Omental fat pad (tissue), 4 donors: ENCODE measurements around the gene SKIC8. TPM values are rescaled to one million over a fixed set of nuclear protein-coding genes. Genes with fewer than 3 reads are reported as not detected.

Source experiments
- ATAC-seq: fragments of 150-250 bp; one replicate; pipeline ENCODE4 v1.9.1; 2016; ENCODE audit warnings: mild to moderate bottlenecking, moderate library complexity; ENCODE audit not compliant: low FRiP score
- DNase-seq: peaks from one replicate; pipeline ENCODE4 v3.0.0-alpha.2; 2019; ENCODE audit warnings: low spot score
- CTCF ChIP-seq, 3 donors: fragments of 450-650 bp; IDR thresholded peaks; one replicate each; pipeline ENCODE4 v1.5.1; 2016 to 2017; ENCODE audit warnings: antibody characterized with exemption in 3 of 3, mild to moderate bottlenecking in 3 of 3, moderate library complexity in 2 of 3
- total RNA-seq, 4 donors: library from RNA; depleted of rRNA; stranded (reverse); fragments of >200 nt; gene quantifications; one replicate each; pipeline ENCODE4 v1.1.0, GENCODE V29; 2016

The SKIC8 gene
- total RNA-seq, 4 donors from 2014 or later = 40.1 to 72.4 (median 65.4) TPM

GRCh38 chr15:78308422-78309032 lies 9.1 kb upstream of the SKIC8 start:
- ATAC-seq (no peak), DNase-seq (no peak)
- no peak for TF ChIP-seq CTCF (IDR thresholded peaks at IDR 0.05)

DNA sequence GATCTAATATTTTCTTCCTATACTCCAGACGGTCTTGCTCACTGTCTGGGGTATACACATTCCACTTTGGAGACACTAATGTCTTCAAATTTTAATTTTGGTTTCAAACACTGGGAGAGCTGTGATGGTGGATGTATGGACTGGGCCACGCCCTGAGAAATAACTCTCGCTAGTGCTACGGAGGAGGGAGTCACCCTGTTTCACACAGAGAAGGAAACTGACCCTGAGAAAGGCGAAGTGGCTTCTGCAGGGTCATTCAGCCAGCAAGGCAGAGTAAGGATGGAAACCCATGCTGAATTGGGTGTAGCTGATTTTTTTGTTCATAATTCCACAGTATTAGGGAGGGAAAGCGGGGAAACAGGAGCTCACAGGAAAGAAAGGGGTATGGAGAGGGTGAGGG lies 8.6 kb upstream of the SKIC8 start:
- TF ChIP-seq CTCF (IDR thresholded peaks at IDR 0.05) = no peak
- no peak for ATAC-seq
- no peak for DNase-seq

DNA sequence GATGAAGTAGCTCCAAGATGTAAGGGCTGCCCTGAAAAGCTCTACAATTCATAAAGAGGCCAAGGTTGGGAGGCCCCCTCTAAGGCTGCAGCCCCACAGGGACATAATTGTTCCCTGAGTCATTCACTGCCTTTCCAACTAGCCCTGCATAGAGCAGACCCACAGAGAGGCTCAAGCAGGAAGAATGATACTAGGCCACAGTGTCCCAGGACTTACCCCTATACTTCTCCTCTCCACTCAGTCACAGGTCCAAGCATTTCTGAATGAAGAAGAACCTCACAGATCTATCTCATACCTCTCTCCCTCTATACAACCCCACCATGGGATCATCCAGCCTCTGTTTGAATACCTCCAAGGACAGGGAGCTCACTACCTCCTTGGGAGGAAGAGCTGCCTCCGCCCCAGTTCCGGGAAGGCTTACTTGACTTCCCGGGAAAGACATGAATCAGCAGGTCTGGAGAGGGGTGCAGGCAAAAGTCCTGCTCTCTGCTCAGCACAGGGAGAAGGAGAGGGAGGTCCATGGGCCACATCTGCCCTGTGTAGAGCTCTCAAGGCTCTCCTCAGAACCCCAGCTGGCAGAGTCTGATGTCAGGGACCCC lies 6.9 kb upstream of the SKIC8 start:
- no peak for ATAC-seq

GRCh38 chr15:78304216-78305066 lies 5.0 kb upstream of the SKIC8 start:
- no peak for DNase-seq
- no peak for TF ChIP-seq CTCF (IDR thresholded peaks at IDR 0.05)
- no peak for ATAC-seq

More for the DNA sequence above, 6.9 kb upstream of the SKIC8 start:
- TF ChIP-seq CTCF (IDR thresholded peaks at IDR 0.05) = no peak
- DNase-seq = no peak

- ATAC-seq (no peak), DNase-seq (no peak)
- no peak for TF ChIP-seq CTCF (IDR thresholded peaks at IDR 0.05)
Measured at GRCh38 chr15:78302579-78303312, 3.3 kb upstream of the SKIC8 start.

GRCh38 chr15:78301828-78302227 lies 2.4 kb upstream of the SKIC8 start:
- TF ChIP-seq CTCF (IDR thresholded peaks at IDR 0.05) = no peak
- DNase-seq (no peak), ATAC-seq (no peak)
